Peyer's patch (tissue), 4 donors: ENCODE measurements around the gene RAD51B.

Experiments
- POLR2A ChIP-seq, 2 donors: fragments of 450-650 bp; IDR thresholded peaks; one replicate each; pipeline ENCODE4 v1.5.1; 2017; ENCODE audit warnings: antibody characterized with exemption in 2 of 2, mild to moderate bottlenecking in 2 of 2, moderate library complexity in 2 of 2
- TF ChIP-seq, protein P1 (sequence below), 6 experiments: fragments of 450-650 bp in 4 of 6; fragments of 200-600 bp in 2 of 6; sonication (generic) in 1 of 6; IDR thresholded peaks; one replicate each; pipeline ENCODE4 v1.5.1; 2017 to 2019; ENCODE audit warnings: antibody characterized with exemption in 6 of 6, mild to moderate bottlenecking in 3 of 6, moderate library complexity in 1 of 6

DNA sequence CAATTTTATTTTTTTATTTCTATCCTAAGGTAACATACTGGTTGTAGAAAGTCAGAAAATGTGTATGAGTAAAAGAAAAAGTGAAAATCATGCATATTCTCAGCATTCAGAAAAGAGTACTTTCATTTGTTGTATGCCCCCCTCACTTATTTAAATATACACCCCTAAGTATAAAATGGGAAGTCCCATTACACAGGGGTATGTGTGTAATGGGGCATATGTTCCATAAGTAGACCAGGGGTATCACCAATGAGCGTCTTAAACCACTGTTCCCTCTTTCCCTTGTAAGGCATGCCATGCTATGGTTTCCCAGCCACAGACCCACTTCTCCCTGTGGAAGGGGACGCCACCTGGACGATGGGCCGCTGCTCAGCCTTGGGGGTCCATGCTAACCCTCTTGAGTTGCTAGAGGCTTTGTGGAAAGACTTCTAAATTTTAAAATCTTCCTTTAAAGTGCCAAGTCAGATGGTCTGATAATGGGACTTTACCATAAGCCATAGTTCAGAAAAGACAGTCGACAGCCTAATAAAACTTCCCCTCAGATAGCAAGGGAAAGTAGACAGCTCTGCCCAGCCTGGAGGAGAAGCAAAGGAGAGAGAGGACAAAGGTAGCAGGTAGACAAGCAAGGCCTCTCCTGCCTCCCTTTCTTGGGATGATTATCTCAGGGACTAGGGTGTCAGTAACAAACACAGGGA lies 855.1 kb downstream of the RAD51B start:
- TF ChIP-seq, protein P1, sequence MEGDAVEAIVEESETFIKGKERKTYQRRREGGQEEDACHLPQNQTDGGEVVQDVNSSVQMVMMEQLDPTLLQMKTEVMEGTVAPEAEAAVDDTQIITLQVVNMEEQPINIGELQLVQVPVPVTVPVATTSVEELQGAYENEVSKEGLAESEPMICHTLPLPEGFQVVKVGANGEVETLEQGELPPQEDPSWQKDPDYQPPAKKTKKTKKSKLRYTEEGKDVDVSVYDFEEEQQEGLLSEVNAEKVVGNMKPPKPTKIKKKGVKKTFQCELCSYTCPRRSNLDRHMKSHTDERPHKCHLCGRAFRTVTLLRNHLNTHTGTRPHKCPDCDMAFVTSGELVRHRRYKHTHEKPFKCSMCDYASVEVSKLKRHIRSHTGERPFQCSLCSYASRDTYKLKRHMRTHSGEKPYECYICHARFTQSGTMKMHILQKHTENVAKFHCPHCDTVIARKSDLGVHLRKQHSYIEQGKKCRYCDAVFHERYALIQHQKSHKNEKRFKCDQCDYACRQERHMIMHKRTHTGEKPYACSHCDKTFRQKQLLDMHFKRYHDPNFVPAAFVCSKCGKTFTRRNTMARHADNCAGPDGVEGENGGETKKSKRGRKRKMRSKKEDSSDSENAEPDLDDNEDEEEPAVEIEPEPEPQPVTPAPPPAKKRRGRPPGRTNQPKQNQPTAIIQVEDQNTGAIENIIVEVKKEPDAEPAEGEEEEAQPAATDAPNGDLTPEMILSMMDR (IDR thresholded peaks at IDR 0.05), result no peak
- TF ChIP-seq POLR2A (IDR thresholded peaks at IDR 0.05), result no peak
